Heart left ventricle (tissue), 13 donors: ENCODE data around the gene TTLL12.

Experiments used
- POLR2A ChIP-seq, 2 donors: fragments of 450-650 bp; IDR thresholded peaks; one replicate each; pipeline ENCODE4 v1.6.1; 2017; ENCODE audit warnings: antibody characterized with exemption in 2 of 2, mild to moderate bottlenecking in 2 of 2, moderate library complexity in 2 of 2
- TF ChIP-seq, protein P1 (sequence below), 12 donors: fragments of 200-600 bp; sonication (generic) in 4 of 12; IDR thresholded peaks; one replicate each; pipeline versions ENCODE4 v1.5.0 to v1.8.0; 2018 to 2022; ENCODE audit warnings: antibody characterized with exemption in 12 of 12, mild to moderate bottlenecking in 5 of 12
- donor health status: ischemic (EF 13 %, LVEDD 7.1; RV severe dilation, severe dysfunction).
- donor health status: DM: no; HTN: yes; CAD: no.
- donor health status: DM: no; HTN: no; CAD: no.
- donor health status: ischemic (EF 25% LVEDD 6.9; RV normal size, moderate dysfunction).
- donor health status: ischemic (EF 25% LVEDD 5.7; RV mildly dilated, moderate dysfunction).
- donor health status: ischemic (EF 35%, LVEDD 5.7; RV mildly dilated, moderate dysfunction).
- donor health status: nonischemic (EF 11% LVEDD 7.7; RV severe dilation, severe dysfunction).
- donor health status: DM: yes; HTN: yes; CAD: no.
- donor health status: PGD.
- donor health status: ischemic (EF 29% LVEDD 5.4; RV normal size, mild dysfunction).
- donor health status: nonischemic (EF 23%, LVEDD 6.1; RV moderate dilation, normal function).

GRCh38 chr22:43211941-43212433 is 25.1 kb upstream of the TTLL12 start:
- TF ChIP-seq, protein P1, sequence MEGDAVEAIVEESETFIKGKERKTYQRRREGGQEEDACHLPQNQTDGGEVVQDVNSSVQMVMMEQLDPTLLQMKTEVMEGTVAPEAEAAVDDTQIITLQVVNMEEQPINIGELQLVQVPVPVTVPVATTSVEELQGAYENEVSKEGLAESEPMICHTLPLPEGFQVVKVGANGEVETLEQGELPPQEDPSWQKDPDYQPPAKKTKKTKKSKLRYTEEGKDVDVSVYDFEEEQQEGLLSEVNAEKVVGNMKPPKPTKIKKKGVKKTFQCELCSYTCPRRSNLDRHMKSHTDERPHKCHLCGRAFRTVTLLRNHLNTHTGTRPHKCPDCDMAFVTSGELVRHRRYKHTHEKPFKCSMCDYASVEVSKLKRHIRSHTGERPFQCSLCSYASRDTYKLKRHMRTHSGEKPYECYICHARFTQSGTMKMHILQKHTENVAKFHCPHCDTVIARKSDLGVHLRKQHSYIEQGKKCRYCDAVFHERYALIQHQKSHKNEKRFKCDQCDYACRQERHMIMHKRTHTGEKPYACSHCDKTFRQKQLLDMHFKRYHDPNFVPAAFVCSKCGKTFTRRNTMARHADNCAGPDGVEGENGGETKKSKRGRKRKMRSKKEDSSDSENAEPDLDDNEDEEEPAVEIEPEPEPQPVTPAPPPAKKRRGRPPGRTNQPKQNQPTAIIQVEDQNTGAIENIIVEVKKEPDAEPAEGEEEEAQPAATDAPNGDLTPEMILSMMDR (IDR thresholded peaks at IDR 0.05): no peak
- no peak for TF ChIP-seq POLR2A (IDR thresholded peaks at IDR 0.05)
